GM23248 (cell line): ENCODE results near the gene ANKS1B.

Experiments used
- EZH2 ChIP-seq: fragments of 200-600 bp; sonication (generic); IDR thresholded peaks from 2 replicates; pipeline ENCODE4 v1.6.1; 2018; ENCODE audit warnings: antibody characterized with exemption, mild to moderate bottlenecking; ENCODE audit not compliant: insufficient read depth, poor library complexity, severe bottlenecking
- EZH2phosphoT487 ChIP-seq: fragments of 200-600 bp; sonication (generic); IDR thresholded peaks from 2 replicates; pipeline ENCODE4 v1.6.1; 2018; ENCODE audit warnings: antibody characterized with exemption, moderate library complexity, mild to moderate bottlenecking, low read depth; ENCODE audit not compliant: insufficient read depth

DNA sequence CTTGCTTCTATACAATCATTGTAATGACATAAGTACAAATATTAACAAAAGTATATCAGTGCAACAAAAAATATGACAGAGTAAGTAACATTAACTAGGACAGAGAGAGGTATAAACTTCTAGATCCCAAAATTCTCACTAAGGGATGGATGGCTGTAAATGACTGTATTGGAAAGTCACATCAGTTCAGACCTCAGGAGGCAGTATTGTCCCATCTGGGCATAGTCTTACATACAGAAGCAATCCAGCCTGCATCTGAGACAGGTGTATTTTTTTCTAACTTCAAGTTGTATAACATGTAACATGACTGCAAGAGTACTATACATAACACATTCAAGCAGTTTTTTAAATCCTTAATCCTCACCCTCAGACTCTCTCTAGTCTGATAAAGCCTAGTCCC lies 238.2 kb downstream of the ANKS1B start:
- TF ChIP-seq EZH2 (no peak), EZH2phosphoT487 (no peak)
